Stimulated activated memory B cell treated with anti-CD40 and anti-IgM and Interleukin-4, amounts not matched to agents 10 μg/mL and 1 μg/mL and 100 μg/mL, for 72 hours (primary cell): ENCODE measurements around the gene ZNF280A.
A peak's percentile ranks its signal among the peaks of the same experiment; 100 is the strongest.

Experiments
- ATAC-seq: fragments of 150-1000 bp; cut with Tn5 transposase; 2 replicates; pipeline ENCODE4 v1.10.0; 2021
- H3K27ac Mint-ChIP-seq: one replicate; pipeline ENCODE4 v1.8.0; 2022; ENCODE audit warnings: mild to moderate bottlenecking, mixed read lengths
- H3K27me3 Mint-ChIP-seq: one replicate; pipeline ENCODE4 v1.8.0; 2022; ENCODE audit warnings: mixed read lengths
- H3K36me3 Mint-ChIP-seq: one replicate; pipeline ENCODE4 v1.8.0; 2022; ENCODE audit warnings: mixed read lengths
- H3K4me1 Mint-ChIP-seq: one replicate; pipeline ENCODE4 v1.8.0; 2022; ENCODE audit warnings: mixed read lengths
- H3K4me3 Mint-ChIP-seq: one replicate; pipeline ENCODE4 v1.8.0; 2022; ENCODE audit warnings: mild to moderate bottlenecking, moderate library complexity, mixed read lengths
- H3K9me3 Mint-ChIP-seq: one replicate; pipeline ENCODE4 v1.8.0; 2022; ENCODE audit warnings: mixed read lengths

Gene ZNF280A, protein sequence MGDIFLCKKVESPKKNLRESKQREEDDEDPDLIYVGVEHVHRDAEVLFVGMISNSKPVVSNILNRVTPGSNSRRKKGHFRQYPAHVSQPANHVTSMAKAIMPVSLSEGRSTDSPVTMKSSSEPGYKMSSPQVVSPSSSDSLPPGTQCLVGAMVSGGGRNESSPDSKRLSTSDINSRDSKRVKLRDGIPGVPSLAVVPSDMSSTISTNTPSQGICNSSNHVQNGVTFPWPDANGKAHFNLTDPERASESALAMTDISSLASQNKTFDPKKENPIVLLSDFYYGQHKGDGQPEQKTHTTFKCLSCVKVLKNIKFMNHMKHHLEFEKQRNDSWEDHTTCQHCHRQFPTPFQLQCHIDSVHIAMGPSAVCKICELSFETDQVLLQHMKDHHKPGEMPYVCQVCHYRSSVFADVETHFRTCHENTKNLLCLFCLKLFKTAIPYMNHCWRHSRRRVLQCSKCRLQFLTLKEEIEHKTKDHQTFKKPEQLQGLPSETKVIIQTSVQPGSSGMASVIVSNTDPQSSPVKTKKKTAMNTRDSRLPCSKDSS

DNA sequence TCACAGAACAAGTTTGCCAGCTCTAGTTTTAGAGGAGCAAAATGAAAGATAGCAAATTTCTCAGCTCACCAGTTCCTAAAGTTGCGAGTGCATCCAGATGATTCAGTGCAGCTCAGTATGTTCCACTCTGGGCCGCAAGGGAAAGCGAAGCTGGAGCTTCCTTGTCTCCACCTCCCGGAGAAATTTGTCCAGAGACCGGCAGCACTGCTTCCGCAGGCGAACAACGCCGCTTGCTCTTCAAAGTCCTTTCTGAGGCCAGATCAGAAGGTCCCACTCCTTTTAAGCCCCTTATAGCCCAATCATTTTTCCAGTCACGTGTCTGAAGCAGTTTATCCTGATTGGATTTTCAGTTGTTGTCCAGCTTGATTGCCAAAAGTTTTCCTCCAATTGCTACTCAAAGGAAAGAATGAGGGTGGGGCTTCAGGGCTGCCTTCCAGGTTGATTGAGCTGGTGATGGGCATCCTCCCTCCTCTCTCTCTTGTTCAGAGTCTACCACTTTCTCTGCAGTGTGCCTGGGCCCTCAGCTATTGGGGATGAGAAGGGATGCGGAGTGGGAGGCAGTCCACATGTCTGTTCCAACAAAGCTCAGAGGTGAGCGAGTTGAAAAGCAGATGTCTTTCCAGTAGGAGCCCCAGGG is at the start of gene ZNF280A:
Gene ZNF280A (minus strand): TSS at position 251 of the 637 bp plus-strand sequence. CDS start 4,640 bp downstream, outside the sequence.
- H3K27me3 Mint-ChIP-seq, result peaks cover 17% of the 10 kb centered on the region
- no peak within 1 kb of the TSS for H3K4me3 Mint-ChIP-seq
- no peaks in the 10 kb centered on the region for H3K36me3 Mint-ChIP-seq
- H3K9me3 Mint-ChIP-seq, result no peaks in the 10 kb centered on the region
- H3K27ac Mint-ChIP-seq, result no peak within 1 kb of the TSS
- ATAC-seq, result no peak
- peaks cover 7% of the 10 kb centered on the region for H3K4me1 Mint-ChIP-seq

GRCh38 chr22:22569218-22569617 is 49.1 kb upstream of the ZNF280A start:
- Mint-ChIP-seq H3K9me3 (no peaks in the 10 kb centered on the region), H3K4me1 (peaks cover 6% of the 10 kb centered on the region), H3K36me3 (no peaks in the 10 kb centered on the region), H3K27me3 (peaks cover 41% of the 10 kb centered on the region), H3K4me3 (no peak overlapping the region), H3K27ac (no peak overlapping the region)
- ATAC-seq, result no peak

DNA sequence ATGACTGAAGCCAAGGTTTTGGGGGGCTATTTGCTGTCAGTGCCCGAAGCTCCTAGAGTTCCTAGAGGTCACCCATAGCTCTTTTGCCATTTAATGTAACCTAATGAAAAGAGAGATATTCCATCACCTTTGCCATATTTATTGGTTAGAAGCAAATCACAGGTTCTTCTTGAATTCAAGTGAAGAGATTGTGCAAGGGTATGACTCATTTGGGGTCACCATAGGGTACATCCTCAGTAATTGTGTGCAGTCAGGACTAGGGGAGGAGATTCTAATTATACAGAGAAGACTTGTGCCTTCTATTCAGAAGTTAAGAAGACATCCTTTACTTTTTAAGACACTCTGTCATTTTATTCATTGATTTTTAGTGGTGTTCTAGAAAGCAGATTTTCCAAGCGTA is 45.9 kb upstream of the ZNF280A start:
- Mint-ChIP-seq H3K27ac (no peak overlapping the region), H3K4me1 (no peaks in the 10 kb centered on the region), H3K9me3 (no peaks in the 10 kb centered on the region), H3K4me3 (no peak overlapping the region), H3K36me3 (no peaks in the 10 kb centered on the region), H3K27me3 (peaks cover 26% of the 10 kb centered on the region)
- ATAC-seq, result no peak

- no peaks in the 10 kb centered on the region for H3K27me3 Mint-ChIP-seq
- peaks cover 24% of the 10 kb centered on the region for H3K4me1 Mint-ChIP-seq
- peak within 1 kb of the TSS; percentile 46 for H3K4me3 Mint-ChIP-seq
- H3K9me3 Mint-ChIP-seq, result no peaks in the 10 kb centered on the region
- ATAC-seq, result peak; percentile 76
- no peaks in the 10 kb centered on the region for H3K36me3 Mint-ChIP-seq
- no peak within 1 kb of the TSS for H3K27ac Mint-ChIP-seq
Measured at GRCh38 chr22:22558972-22559603, 39.0 kb upstream of the ZNF280A start, which contains the start of gene PRAME. Gene PRAME, minus strand, starts transcription at chr22:22559265. Its CDS starts 2,433 bp downstream, at chr22:22556832.

GRCh38 chr22:22558071-22558971 is 38.3 kb upstream of the ZNF280A start:
- H3K36me3 Mint-ChIP-seq, result no peaks in the 10 kb centered on the region
- H3K4me1 Mint-ChIP-seq, result peaks cover 25% of the 10 kb centered on the region
- H3K4me3 Mint-ChIP-seq, result no peak overlapping the region
- H3K27me3 Mint-ChIP-seq, result no peaks in the 10 kb centered on the region
- H3K9me3 Mint-ChIP-seq, result no peaks in the 10 kb centered on the region
- no peak overlapping the region for H3K27ac Mint-ChIP-seq
- no peak for ATAC-seq

GRCh38 chr22:22556995-22557925 is 37.2 kb upstream of the ZNF280A start:
- ATAC-seq, result no peak
- Mint-ChIP-seq H3K4me1 (peaks cover 33% of the 10 kb centered on the region), H3K27me3 (no peaks in the 10 kb centered on the region), H3K36me3 (no peaks in the 10 kb centered on the region), H3K9me3 (no peaks in the 10 kb centered on the region), H3K27ac (no peak overlapping the region), H3K4me3 (no peak overlapping the region)

DNA sequence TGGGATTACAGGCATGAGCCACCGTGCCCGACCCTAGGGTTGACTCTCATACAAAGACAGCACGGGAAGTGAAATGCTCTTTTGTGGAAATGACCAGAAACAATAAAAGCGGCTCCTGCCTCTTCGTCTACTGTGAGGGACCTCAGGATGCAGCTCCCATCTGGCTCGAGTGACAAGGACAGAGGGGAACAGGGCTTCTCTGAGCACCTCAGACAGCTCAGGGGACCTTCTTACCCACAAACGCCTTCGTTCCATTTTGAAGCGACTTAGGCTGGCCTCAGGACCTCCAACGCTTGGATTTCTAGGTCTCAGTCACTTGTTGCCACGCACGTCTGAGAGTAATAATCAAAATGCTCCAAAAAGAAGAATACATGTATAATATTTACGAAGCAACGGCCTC is 36.5 kb upstream of the ZNF280A start:
- no peak overlapping the region for H3K4me3 Mint-ChIP-seq
- peaks cover 33% of the 10 kb centered on the region for H3K4me1 Mint-ChIP-seq
- H3K9me3 Mint-ChIP-seq, result no peaks in the 10 kb centered on the region
- ATAC-seq, result no peak
- no peak overlapping the region for H3K27ac Mint-ChIP-seq
- H3K36me3 Mint-ChIP-seq, result no peaks in the 10 kb centered on the region
- H3K27me3 Mint-ChIP-seq, result no peaks in the 10 kb centered on the region

GRCh38 chr22:22555596-22555995 is 35.5 kb upstream of the ZNF280A start:
- H3K4me3 Mint-ChIP-seq, result no peak overlapping the region
- H3K36me3 Mint-ChIP-seq, result no peaks in the 10 kb centered on the region
- H3K27ac Mint-ChIP-seq, result no peak overlapping the region
- no peak for ATAC-seq
- H3K27me3 Mint-ChIP-seq, result no peaks in the 10 kb centered on the region
- H3K9me3 Mint-ChIP-seq, result no peaks in the 10 kb centered on the region
- peaks cover 33% of the 10 kb centered on the region for H3K4me1 Mint-ChIP-seq

GRCh38 chr22:22554587-22555284 is 34.7 kb upstream of the ZNF280A start:
- peak; percentile 62 for ATAC-seq
- Mint-ChIP-seq H3K27me3 (no peaks in the 10 kb centered on the region), H3K27ac (peak overlapping the region; percentile 53), H3K4me3 (no peak overlapping the region), H3K9me3 (no peaks in the 10 kb centered on the region), H3K36me3 (no peaks in the 10 kb centered on the region), H3K4me1 (peaks cover 30% of the 10 kb centered on the region)

DNA sequence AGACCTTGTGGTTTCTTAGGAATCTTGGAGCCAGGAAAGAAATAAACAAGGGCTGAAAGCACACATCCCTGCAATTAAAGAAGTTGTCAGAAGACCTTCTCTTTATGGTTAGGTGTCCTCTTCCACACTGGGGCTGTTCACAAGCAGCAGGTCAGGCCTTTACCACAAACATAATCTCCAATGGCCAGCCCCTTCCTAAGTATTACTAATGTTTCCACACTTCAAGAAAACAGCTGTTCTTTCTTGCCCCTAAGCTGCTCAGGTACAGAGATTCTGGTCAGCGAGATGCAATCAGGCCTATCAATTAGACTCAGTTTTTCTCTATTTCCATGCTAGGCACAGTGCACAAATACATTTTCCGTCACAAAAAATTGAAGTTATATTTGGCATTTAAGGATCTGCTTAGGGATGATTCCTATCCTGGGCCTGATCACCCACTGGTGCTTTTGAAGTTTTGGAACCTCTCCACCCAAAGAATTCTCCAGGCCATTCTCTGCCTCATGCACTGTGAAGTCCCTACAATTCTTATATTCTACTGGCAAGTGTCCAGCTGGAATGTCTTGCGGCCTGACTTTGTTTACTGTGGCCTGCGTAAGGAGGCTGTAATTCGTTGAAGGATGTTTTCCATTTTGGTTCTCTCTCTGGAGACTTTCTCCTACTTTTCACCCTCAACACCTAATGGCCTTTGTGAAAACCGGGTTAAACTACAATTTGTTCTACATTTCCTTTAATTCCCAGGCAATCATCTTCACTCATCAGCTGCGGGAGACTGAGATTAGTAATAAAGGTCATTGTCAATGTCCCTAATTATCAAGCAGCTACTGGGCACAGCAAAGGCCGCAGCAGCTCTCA is 33.9 kb upstream of the ZNF280A start:
- no peaks in the 10 kb centered on the region for H3K36me3 Mint-ChIP-seq
- H3K4me1 Mint-ChIP-seq, result peaks cover 22% of the 10 kb centered on the region
- H3K27me3 Mint-ChIP-seq, result no peaks in the 10 kb centered on the region
- H3K9me3 Mint-ChIP-seq, result no peaks in the 10 kb centered on the region
- ATAC-seq, result no peak
- H3K27ac Mint-ChIP-seq, result peak overlapping the region; percentile 53
- H3K4me3 Mint-ChIP-seq, result no peak overlapping the region

DNA sequence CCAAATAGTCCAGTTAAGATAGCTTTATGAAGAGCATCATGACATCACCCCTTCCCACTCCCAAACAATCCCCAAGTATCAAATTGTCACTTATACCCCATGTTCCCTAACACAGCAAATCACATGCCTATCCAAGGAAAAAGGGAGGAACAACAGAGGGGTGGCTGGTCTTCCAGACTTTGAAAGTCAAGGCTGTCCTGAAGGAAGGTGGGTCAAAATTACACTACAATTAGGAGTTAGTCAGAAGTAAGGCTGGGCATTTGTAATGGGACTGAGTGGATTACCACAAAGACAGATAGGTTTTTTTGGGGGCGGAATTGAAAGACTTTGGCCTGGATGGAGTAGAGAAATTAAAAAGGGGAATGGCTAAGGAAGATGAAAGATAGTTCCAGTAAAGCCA is 33.1 kb upstream of the ZNF280A start:
- ATAC-seq, result no peak
- Mint-ChIP-seq H3K9me3 (no peaks in the 10 kb centered on the region), H3K4me1 (peaks cover 19% of the 10 kb centered on the region), H3K27me3 (no peaks in the 10 kb centered on the region), H3K27ac (no peak overlapping the region), H3K4me3 (no peak overlapping the region), H3K36me3 (no peaks in the 10 kb centered on the region)

DNA sequence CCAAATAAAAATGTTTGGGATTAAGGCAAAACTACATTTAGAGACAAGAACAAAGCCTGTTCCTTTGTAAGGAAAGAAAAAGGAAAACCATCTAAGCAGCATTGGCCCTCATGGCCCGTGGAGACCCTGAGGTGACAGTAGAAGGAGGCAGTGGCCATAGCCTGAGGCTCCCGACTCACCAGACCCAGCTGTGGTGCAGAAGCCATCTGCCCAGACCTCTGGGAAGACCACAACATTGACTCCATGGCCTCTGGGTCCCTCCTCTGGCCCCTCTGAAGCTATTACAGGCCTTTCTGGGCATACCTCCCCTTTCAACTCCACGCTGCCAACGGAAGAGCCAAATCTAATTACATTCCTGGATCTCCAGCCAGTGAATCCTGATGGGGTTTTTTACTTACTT is 32.6 kb upstream of the ZNF280A start:
- Mint-ChIP-seq H3K9me3 (no peaks in the 10 kb centered on the region), H3K36me3 (no peaks in the 10 kb centered on the region), H3K4me1 (peaks cover 19% of the 10 kb centered on the region), H3K27ac (no peak overlapping the region), H3K4me3 (no peak overlapping the region), H3K27me3 (no peaks in the 10 kb centered on the region)
- no peak for ATAC-seq
